ENCODE data around the gene DCUN1D1.
A peak's percentile ranks its signal among the peaks of the same experiment; 100 is the strongest.

The DCUN1D1 gene

GRCh38 chr3:182973047-182973446, 7.3 kb downstream of the DCUN1D1 start:
- no peak for TF ChIP-seq CTCF (conservative IDR thresholded peaks at IDR 0.05; ENCODE audit: low read length)
- no peak overlapping the region for H3K4me3 ChIP-seq (ENCODE audit: low read length)
- DNase-seq (ENCODE audit: low read depth) = no peak

GRCh38 chr3:182972387-182972786, 8.0 kb downstream of the DCUN1D1 start:
- no peak for TF ChIP-seq CTCF (conservative IDR thresholded peaks at IDR 0.05; ENCODE audit: low read length)
- DNase-seq (ENCODE audit: low read depth) = no peak

GRCh38 chr3:182971637-182972036, 8.7 kb downstream of the DCUN1D1 start:
- no peak for TF ChIP-seq CTCF (conservative IDR thresholded peaks at IDR 0.05; ENCODE audit: low read length)
- no peak for DNase-seq (ENCODE audit: low read depth)
- no peak overlapping the region for H3K4me3 ChIP-seq (ENCODE audit: low read length)

More at GRCh38 chr3:182972387-182972786, 8.0 kb downstream of the DCUN1D1 start:
- H3K4me3 ChIP-seq (ENCODE audit: low read length) = no peak overlapping the region

GRCh38 chr3:182970811-182971418, 9.4 kb downstream of the DCUN1D1 start:
- TF ChIP-seq CTCF (conservative IDR thresholded peaks at IDR 0.05; ENCODE audit: low read length) = no peak
- H3K4me3 ChIP-seq (ENCODE audit: low read length) = no peak overlapping the region
- no peak for DNase-seq (ENCODE audit: low read depth)

- no peak for DNase-seq (ENCODE audit: low read depth)
- no peak overlapping the region for H3K4me3 ChIP-seq (ENCODE audit: low read length)
- no peak for TF ChIP-seq CTCF (conservative IDR thresholded peaks at IDR 0.05; ENCODE audit: low read length)
Observed at GRCh38 chr3:182969853-182970252, 10.5 kb downstream of the DCUN1D1 start.

- H3K4me3 ChIP-seq (ENCODE audit: low read length) = no peak overlapping the region
- peak; percentile 43 for DNase-seq (ENCODE audit: low read depth)
- TF ChIP-seq CTCF (conservative IDR thresholded peaks at IDR 0.05; ENCODE audit: low read length) = no peak
Observed at GRCh38 chr3:182969277-182969676, 11.1 kb downstream of the DCUN1D1 start.

All from AG10803 (cell line).